Nephron progenitor cell (in vitro differentiated cells): ENCODE measurements around the gene PRM3.

ENCODE experiments used
- DNase-seq: peaks from one replicate; pipeline ENCODE4 v3.0.0; 2021
- H3K27ac Mint-ChIP-seq: 2 replicates; pipeline ENCODE4 v1.8.0; 2021; ENCODE audit warnings: mild to moderate bottlenecking, moderate library complexity, mixed read lengths
- H3K27me3 Mint-ChIP-seq: 2 replicates; pipeline ENCODE4 v1.8.0; 2021; ENCODE audit warnings: mild to moderate bottlenecking, low read depth, mixed read lengths; ENCODE audit not compliant: poor library complexity
- H3K36me3 Mint-ChIP-seq: 2 replicates; pipeline ENCODE4 v1.8.0; 2021; ENCODE audit warnings: low read depth, mixed read lengths
- H3K4me1 Mint-ChIP-seq: 2 replicates; pipeline ENCODE4 v1.8.0; 2021; ENCODE audit warnings: mixed read lengths
- H3K4me3 Mint-ChIP-seq: 2 replicates; pipeline ENCODE4 v1.8.0; 2021; ENCODE audit warnings: mild to moderate bottlenecking, moderate library complexity, mixed read lengths
- H3K9me3 Mint-ChIP-seq: 2 replicates; pipeline ENCODE4 v1.8.0; 2021; ENCODE audit warnings: mild to moderate bottlenecking, moderate library complexity, mixed read lengths
- CTCF ChIP-seq: fragments of 200-600 bp; sonication (generic); IDR thresholded peaks from 2 replicates; pipeline ENCODE4 v1.5.0; 2021; ENCODE audit warnings: antibody characterized with exemption

PRM3 gene

GRCh38 chr16:11312718-11313492, 39.5 kb upstream of the PRM3 start:
- Mint-ChIP-seq H3K36me3 (no peaks in the 10 kb centered on the region), H3K4me3 (no peak overlapping the region), H3K4me1 (peaks cover 43% of the 10 kb centered on the region), H3K27me3 (peaks cover 21% of the 10 kb centered on the region), H3K27ac (no peak overlapping the region), H3K9me3 (no peaks in the 10 kb centered on the region)
- TF ChIP-seq CTCF, result no peak
- no peak for DNase-seq

GRCh38 chr16:11310997-11311561, 37.6 kb upstream of the PRM3 start:
- H3K27me3 Mint-ChIP-seq, result peaks cover 17% of the 10 kb centered on the region
- H3K36me3 Mint-ChIP-seq, result no peaks in the 10 kb centered on the region
- H3K4me1 Mint-ChIP-seq, result peaks cover 35% of the 10 kb centered on the region
- no peak overlapping the region for H3K27ac Mint-ChIP-seq
- no peak for TF ChIP-seq CTCF
- DNase-seq, result no peak
- H3K4me3 Mint-ChIP-seq, result no peak overlapping the region
- H3K9me3 Mint-ChIP-seq, result no peaks in the 10 kb centered on the region

GRCh38 chr16:11310634-11310977, 37.2 kb upstream of the PRM3 start:
- H3K36me3 Mint-ChIP-seq, result no peaks in the 10 kb centered on the region
- no peaks in the 10 kb centered on the region for H3K9me3 Mint-ChIP-seq
- H3K4me1 Mint-ChIP-seq, result peaks cover 30% of the 10 kb centered on the region
- peaks cover 16% of the 10 kb centered on the region for H3K27me3 Mint-ChIP-seq
- no peak overlapping the region for H3K4me3 Mint-ChIP-seq
- no peak for TF ChIP-seq CTCF
- DNase-seq, result no peak
- no peak overlapping the region for H3K27ac Mint-ChIP-seq

- DNase-seq, result no peak
- Mint-ChIP-seq H3K4me3 (no peak overlapping the region), H3K27me3 (peaks cover 15% of the 10 kb centered on the region), H3K36me3 (no peaks in the 10 kb centered on the region), H3K9me3 (no peaks in the 10 kb centered on the region), H3K27ac (no peak overlapping the region), H3K4me1 (peaks cover 28% of the 10 kb centered on the region)
- TF ChIP-seq CTCF, result no peak
Measured at GRCh38 chr16:11309895-11310633, 36.6 kb upstream of the PRM3 start.

GRCh38 chr16:11308493-11309283, 35.3 kb upstream of the PRM3 start:
- Mint-ChIP-seq H3K9me3 (no peaks in the 10 kb centered on the region), H3K27ac (no peak overlapping the region), H3K27me3 (peaks cover 17% of the 10 kb centered on the region), H3K36me3 (no peaks in the 10 kb centered on the region), H3K4me3 (no peak overlapping the region), H3K4me1 (peaks cover 25% of the 10 kb centered on the region)
- DNase-seq, result no peak
- no peak for TF ChIP-seq CTCF
